ENCODE data around the gene FERMT2.
A peak's percentile ranks its signal among the peaks of the same experiment; 100 is the strongest.

Gene FERMT2

DNA sequence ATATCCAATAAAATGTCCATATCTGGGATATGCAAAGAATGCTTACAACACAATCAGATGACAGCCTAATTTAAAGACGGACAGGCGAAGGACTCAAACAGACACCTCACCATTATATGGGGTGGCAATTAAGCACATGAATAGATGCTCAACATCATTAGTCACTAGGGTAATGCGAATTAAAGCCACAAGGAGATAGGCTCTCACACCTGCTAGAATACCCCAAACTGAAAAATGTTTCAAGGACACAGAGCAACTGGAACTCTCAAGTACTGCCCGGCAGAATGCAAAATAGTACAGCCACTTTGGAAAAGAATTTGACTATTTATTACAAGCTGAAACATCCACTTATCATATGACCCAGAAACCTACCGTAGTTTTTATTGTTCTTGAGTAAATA is 42.9 kb downstream of the FERMT2 start:
- no peak for TF ChIP-seq CTCF (IDR thresholded peaks at IDR 0.05; ENCODE audit: low read depth, low read length)
- H3K4me3 ChIP-seq (replicated peaks in 1 of 2; ENCODE audit: low read depth in 2 of 2, low read length in 2 of 2) = no peak overlapping the region
- DNase-seq (ENCODE audit: low read depth in 2 of 2) = no peak

DNA sequence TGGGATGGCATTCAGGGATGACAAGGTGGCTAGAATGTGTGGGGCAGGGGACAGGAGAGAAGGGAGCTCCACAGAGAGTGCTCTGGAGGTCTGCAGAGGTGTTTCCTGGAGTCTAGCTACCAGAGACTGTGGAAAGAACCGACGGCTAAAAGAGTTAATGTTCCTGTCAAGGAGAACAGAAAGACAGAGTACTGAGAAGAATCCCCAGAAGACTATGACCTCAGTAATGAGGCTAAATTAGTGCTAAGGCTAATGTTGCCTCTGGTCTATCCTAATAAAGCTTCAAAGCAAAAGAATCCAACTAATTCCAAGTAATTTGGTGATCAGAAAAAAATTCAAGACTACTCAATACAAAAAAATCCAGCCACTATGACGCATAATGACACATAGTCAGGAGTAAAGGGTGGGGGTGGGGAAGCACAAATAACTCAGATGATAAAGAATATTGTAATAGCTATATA is 44.7 kb downstream of the FERMT2 start:
- peak overlapping the region in 1 of 2 donors; percentile 13 for H3K4me3 ChIP-seq (replicated peaks in 1 of 2; ENCODE audit: low read depth in 2 of 2, low read length in 2 of 2)
- TF ChIP-seq CTCF (IDR thresholded peaks at IDR 0.05; ENCODE audit: low read depth, low read length) = no peak
- peak; percentile 76 to 94 for DNase-seq (ENCODE audit: low read depth in 2 of 2)

GRCh38 chr14:52902971-52903619 is 47.8 kb downstream of the FERMT2 start:
- H3K4me3 ChIP-seq (replicated peaks in 1 of 2; ENCODE audit: low read depth in 2 of 2, low read length in 2 of 2) = no peak overlapping the region
- TF ChIP-seq CTCF (IDR thresholded peaks at IDR 0.05; ENCODE audit: low read depth, low read length) = no peak
- peak; percentile 61 to 69 for DNase-seq (ENCODE audit: low read depth in 2 of 2)

DNA sequence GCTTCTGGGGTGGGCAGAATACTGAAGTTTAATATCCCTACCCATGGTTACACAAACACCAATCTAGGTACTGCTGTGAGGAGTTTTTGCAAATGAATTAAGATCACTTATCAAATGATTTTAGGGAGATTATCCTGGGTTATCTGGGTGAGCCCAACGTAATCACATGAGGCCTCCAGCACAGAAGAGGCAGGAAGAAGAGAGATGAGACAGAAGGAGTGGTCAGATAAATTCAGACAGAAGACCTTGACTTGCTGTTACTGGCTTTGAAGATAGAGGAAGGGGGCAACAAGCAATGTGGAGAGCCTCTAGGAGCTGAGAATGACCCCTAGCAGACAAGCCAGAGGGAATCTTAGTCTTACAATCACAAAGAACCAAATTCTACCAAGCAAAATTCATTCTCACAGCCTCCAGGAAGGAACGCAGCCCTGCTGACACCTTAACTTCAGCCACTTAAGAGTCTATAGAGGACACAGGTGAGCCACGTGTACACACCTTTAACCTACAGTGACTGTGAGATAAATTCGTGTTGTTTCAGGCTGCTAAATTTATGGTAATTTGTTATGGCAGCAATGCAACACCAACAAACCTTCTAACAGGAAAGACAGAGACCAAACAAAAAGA is 49.4 kb downstream of the FERMT2 start:
- no peak for DNase-seq (ENCODE audit: low read depth in 2 of 2)
- H3K4me3 ChIP-seq (replicated peaks in 1 of 2; ENCODE audit: low read depth in 2 of 2, low read length in 2 of 2) = no peak overlapping the region
- TF ChIP-seq CTCF (IDR thresholded peaks at IDR 0.05; ENCODE audit: low read depth, low read length) = no peak

- no peak for DNase-seq (ENCODE audit: low read depth in 2 of 2)
- no peak overlapping the region for H3K4me3 ChIP-seq (replicated peaks in 1 of 2; ENCODE audit: low read depth in 2 of 2, low read length in 2 of 2)
- no peak for TF ChIP-seq CTCF (IDR thresholded peaks at IDR 0.05; ENCODE audit: low read depth, low read length)
Measured at GRCh38 chr14:52900731-52901130, 50.1 kb downstream of the FERMT2 start.

DNA sequence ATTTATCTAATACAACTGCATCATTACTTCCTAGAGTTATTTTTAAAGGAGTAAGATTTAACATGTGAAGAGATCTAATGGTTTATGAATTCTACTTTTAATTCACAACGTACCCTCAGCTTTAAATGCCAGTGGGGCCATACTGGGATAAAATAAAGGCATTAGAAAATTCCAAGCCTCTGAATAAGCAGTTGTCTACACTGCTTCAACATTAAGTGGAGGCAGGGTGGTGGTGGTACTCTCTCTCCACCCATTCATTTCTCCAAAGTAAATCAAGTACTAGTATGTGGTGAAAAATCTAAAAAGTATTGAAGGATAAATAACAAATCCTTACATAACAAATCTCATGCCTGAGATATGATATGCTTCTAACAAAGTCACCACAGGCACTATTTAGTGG is 52.4 kb downstream of the FERMT2 start:
- DNase-seq (ENCODE audit: low read depth in 2 of 2) = no peak
- TF ChIP-seq CTCF (IDR thresholded peaks at IDR 0.05; ENCODE audit: low read depth, low read length) = no peak

More for the DNA sequence above, 52.4 kb downstream of the FERMT2 start:
- H3K4me3 ChIP-seq (replicated peaks in 1 of 2; ENCODE audit: low read depth in 2 of 2, low read length in 2 of 2) = no peak overlapping the region
